ENCODE results near the gene FAM222A. TPM values are rescaled to one million over a fixed set of nuclear protein-coding genes. Genes with fewer than 3 reads are reported as not detected.

The FAM222A gene
- total and polyA plus RNA-seq, 2 of the 8 experiments (the other 6 are each of a cell fraction or from before 2014, with no cell fraction given) = 0.94 to 1.1 TPM

- H3K9me3 ChIP-seq (ENCODE audit: insufficient read depth in 2 of 2, low read depth in 1 of 2, low read length in 1 of 2) = no peaks in the 10 kb centered on the region
- no peak overlapping the region for H2AK5ac ChIP-seq (ENCODE audit: low read depth, low read length)
- H4K20me1 ChIP-seq (replicated peaks in 1 of 2; ENCODE audit: control insufficient read depth in 1 of 2, insufficient read depth in 2 of 2, low read length in 2 of 2) = no peaks in the 10 kb centered on the region
- H4K5ac ChIP-seq (ENCODE audit: insufficient read length, low read depth, low read length) = no peak overlapping the region
- no peak for DNase-seq (ENCODE audit: low read depth in 1 of 2, low spot score in 2 of 2)
- no peak overlapping the region for H4K8ac ChIP-seq (ENCODE audit: extremely low read depth, insufficient read depth, low read length)
- no peak overlapping the region for H3K23ac ChIP-seq (ENCODE audit: insufficient read length)
- H2AFZ ChIP-seq (ENCODE audit: low read length) = no peak overlapping the region
- no peaks in the 10 kb centered on the region for H3K4me1 ChIP-seq (replicated peaks in 1 of 4; ENCODE audit: control insufficient read depth in 3 of 4, insufficient read depth in 4 of 4, low read length in 3 of 4)
- ChIA-PET POLR2A (ENCODE audit: partially characterized antibody) (interaction anchor here (0.8 kb wide), 1 partner anchor 9 kb away, joined by 3 read pairs; no protein-coding TSS in a partner anchor), CTCF (ENCODE audit: partially characterized antibody) (interaction anchor here (0.8 to 1.7 kb wide), 7 partner anchors 9 to 108 kb away, joined by 4 to 7 read pairs (median 4); no protein-coding TSS in a partner anchor)
- no peak overlapping the region for H2BK20ac ChIP-seq (ENCODE audit: low read length)
- FAIRE-seq = no peak
- no peak overlapping the region for H3K4ac ChIP-seq (replicated peaks; ENCODE audit: insufficient read length, low read depth, low read length)
- no peaks in the 10 kb centered on the region for H3K79me1 ChIP-seq (ENCODE audit: low read depth, low read length)
- no peaks in the 10 kb centered on the region for H3K36me3 ChIP-seq (ENCODE audit: control insufficient read depth in 2 of 4, insufficient read depth in 4 of 4, low read length in 3 of 4)
- H3K79me2 ChIP-seq (ENCODE audit: control insufficient read depth in 1 of 2, insufficient read depth in 2 of 2, low read length in 2 of 2) = no peaks in the 10 kb centered on the region
- H3K14ac ChIP-seq (ENCODE audit: insufficient read length) = no peak overlapping the region
- H3K9ac ChIP-seq (replicated peaks in 1 of 4; ENCODE audit: extremely low read depth in 1 of 4, low read depth in 3 of 4, low read length in 3 of 4) = no peak overlapping the region
- H3K4me2 ChIP-seq (ENCODE audit: insufficient read depth in 1 of 2, low read depth in 2 of 2, low read length in 2 of 2) = no peak overlapping the region
- no peak overlapping the region for H2BK15ac ChIP-seq (ENCODE audit: low read length)
- H3K18ac ChIP-seq (ENCODE audit: extremely low read depth, low read length) = no peak overlapping the region
- no peak overlapping the region for H2BK12ac ChIP-seq (ENCODE audit: low read depth, low read length)
- H3K56ac ChIP-seq (replicated peaks; ENCODE audit: insufficient read length, low read depth, low read length) = no peak overlapping the region
- H3K23me2 ChIP-seq (ENCODE audit: low read depth, low read length) = no peaks in the 10 kb centered on the region; the same call in 1 of the 2 replicates
- 86% methylated on average over 8 of the region's 8 CpGs; no CpG with 5 or more reads in 1 of the 2 experiments for WGBS, 2 experiments (ENCODE audit: extremely low coverage in 1 of 2, insufficient coverage in 1 of 2, insufficient read length in 1 of 2, insufficient replicate concordance in 2 of 2, low coverage in 1 of 2, low lambda C conversion rate in 2 of 2, missing lambda C conversion rate in 1 of 2)
- no peaks in the 10 kb centered on the region for H3K27me3 ChIP-seq (replicated peaks in 1 of 4; ENCODE audit: control insufficient read depth in 3 of 4, extremely low read depth in 1 of 4, insufficient read depth in 3 of 4, low read length in 3 of 4)
- no peak overlapping the region for H2BK5ac ChIP-seq (ENCODE audit: low read depth, low read length)
- H2BK120ac ChIP-seq (replicated peaks; ENCODE audit: low read depth, low read length) = no peak overlapping the region
- H3K4me3 ChIP-seq (ENCODE audit: extremely low read depth in 1 of 4, insufficient read depth in 2 of 4, low read depth in 3 of 4, low read length in 4 of 4) = no peak overlapping the region
- H4K91ac ChIP-seq (replicated peaks; ENCODE audit: insufficient read length, low read length) = no peak overlapping the region
- no peak overlapping the region for H3K27ac ChIP-seq (ENCODE audit: low read depth, low read length)
- TF ChIP-seq NANOG (IDR thresholded peaks at IDR 0.05; ENCODE audit: insufficient read depth, low read depth, low read length, poor library complexity, severe bottlenecking) (no peak), JUND (IDR thresholded peaks at IDR 0.05; ENCODE audit: low read length) (no peak), SP1 (IDR thresholded peaks at IDR 0.05; ENCODE audit: low read depth, low read length) (no peak), USF2 (IDR thresholded peaks at IDR 0.05; ENCODE audit: low read length) (no peak), RXRA (IDR thresholded peaks at IDR 0.05; ENCODE audit: insufficient read depth, low read depth, low read length) (no peak), CTCF (IDR thresholded peaks at IDR 0.05; ENCODE audit: control extremely low read depth in 1 of 3, insufficient read depth in 1 of 3, low read depth in 1 of 3, low read length in 3 of 3) (no peak), SRF (IDR thresholded peaks at IDR 0.05; ENCODE audit: low read depth, low read length) (no peak)
These were observed 31.6 kb downstream of the FAM222A start for GRCh38 chr12:109744986-109745942.
